ENCODE data around the gene ING4.
"Not testable (repeated sequence)": the region's sequence is repeated elsewhere in the genome, so short reads cannot be mapped to it uniquely, and the experiment has no call there.

- not testable (repeated sequence) for TF ChIP-seq CTCF, POLR2A, POLR2AphosphoS5 (IDR thresholded peaks at IDR 0.05)
Measured at GRCh38 chr12:6708351-6708750, 45.4 kb upstream of the ING4 start.

All from stomach (tissue), 4 donors.